H9 (cell line): ENCODE data around the gene TBC1D30. TPM values are rescaled to one million over a fixed set of nuclear protein-coding genes. Genes with fewer than 3 reads are reported as not detected.

ENCODE experiments used
- DNase-seq: peaks from one replicate; pipeline ENCODE4 v3.0.0-alpha.2; 2017
- H2AFZ ChIP-seq: one replicate; pipeline ENCODE4 v1.6.1; 2013; ENCODE audit warnings: mild to moderate bottlenecking, low read length, control low read depth, moderate library complexity
- H2AK5ac ChIP-seq: 2 replicates; pipeline ENCODE4 v1.6.1; 2013; ENCODE audit warnings: low read length, control low read depth, mixed read lengths; ENCODE audit not compliant: insufficient read length
- H2BK120ac ChIP-seq: one replicate; pipeline ENCODE4 v1.6.1; 2013; ENCODE audit warnings: low read depth, mild to moderate bottlenecking, low read length, control low read depth, inconsistent platforms; ENCODE audit not compliant: poor library complexity, severe bottlenecking
- H2BK12ac ChIP-seq: 2 replicates; pipeline ENCODE4 v1.6.1; 2013; ENCODE audit warnings: low read length, control low read depth, mixed read lengths, low read depth; ENCODE audit not compliant: insufficient read length
- H2BK15ac ChIP-seq: 2 replicates; pipeline ENCODE4 v1.6.1; 2013; ENCODE audit warnings: low read depth, low read length, control low read depth
- H2BK20ac ChIP-seq: one replicate; pipeline ENCODE4 v1.6.1; 2013; ENCODE audit warnings: low read depth, mild to moderate bottlenecking, low read length, control low read depth, inconsistent platforms; ENCODE audit not compliant: poor library complexity, severe bottlenecking
- H2BK5ac ChIP-seq: 2 replicates; pipeline ENCODE4 v1.6.1; 2013; ENCODE audit warnings: low read length, control low read depth, mixed read lengths; ENCODE audit not compliant: insufficient read length
- H3K14ac ChIP-seq: 2 replicates; pipeline ENCODE4 v1.6.1; 2013; ENCODE audit warnings: low read length, control low read depth; ENCODE audit not compliant: insufficient read depth
- H3K18ac ChIP-seq: 2 replicates; pipeline ENCODE4 v1.6.1; 2013; ENCODE audit warnings: low read depth, mild to moderate bottlenecking, mixed read lengths, low read length, control low read depth; ENCODE audit not compliant: insufficient read length
- H3K23ac ChIP-seq: 2 replicates; pipeline ENCODE4 v1.6.1; 2013; ENCODE audit warnings: low read length, control low read depth, mixed read lengths, low read depth; ENCODE audit not compliant: insufficient read length
- H3K23me2 ChIP-seq: 2 replicates; pipeline ENCODE4 v1.6.1; 2013; ENCODE audit warnings: low read depth, mild to moderate bottlenecking, mixed read lengths, low read length, control low read depth; ENCODE audit not compliant: insufficient read length, poor library complexity, severe bottlenecking
- H3K27ac ChIP-seq: 2 replicates; pipeline ENCODE4 v1.5.1; 2013; ENCODE audit warnings: low read length, control low read depth, mixed read lengths, low read depth; ENCODE audit not compliant: insufficient read length
- H3K27me3 ChIP-seq: 2 replicates; pipeline ENCODE4 v1.6.1; 2013; ENCODE audit warnings: low read length, control low read depth, inconsistent platforms; ENCODE audit not compliant: insufficient read depth
- H3K4ac ChIP-seq: 2 replicates; pipeline ENCODE4 v1.6.1; 2013; ENCODE audit warnings: low read depth, mild to moderate bottlenecking, control low read depth, inconsistent platforms, low read length, moderate library complexity
- H3K4me1 ChIP-seq: 2 replicates; pipeline ENCODE4 v1.6.1; 2013; ENCODE audit warnings: low read length, control low read depth, inconsistent platforms; ENCODE audit not compliant: insufficient read depth
- H3K4me2 ChIP-seq: 2 replicates; pipeline ENCODE4 v1.6.1; 2013; ENCODE audit warnings: low read length, control low read depth, mixed read lengths; ENCODE audit not compliant: insufficient read length, insufficient read depth
- H3K56ac ChIP-seq: 2 replicates; pipeline ENCODE4 v1.6.1; 2013; ENCODE audit warnings: low read depth, mild to moderate bottlenecking, mixed read lengths, low read length, control low read depth; ENCODE audit not compliant: insufficient read length
- H3K79me1 ChIP-seq: 2 replicates; pipeline ENCODE4 v1.6.1; 2013; ENCODE audit warnings: low read depth, mild to moderate bottlenecking, moderate library complexity, low read length, control low read depth, inconsistent platforms; ENCODE audit not compliant: insufficient read depth, poor library complexity, severe bottlenecking
- H3K79me2 ChIP-seq: 2 replicates; pipeline ENCODE4 v1.6.1; 2013; ENCODE audit warnings: low read length, control low read depth, inconsistent platforms; ENCODE audit not compliant: insufficient read depth
- H3K9ac ChIP-seq: 2 replicates; pipeline ENCODE4 v1.6.1; 2013; ENCODE audit warnings: low read length, control low read depth, mixed read lengths; ENCODE audit not compliant: insufficient read length; ENCODE audit errors: extremely low read depth
- H3K9me3 ChIP-seq: one replicate; pipeline ENCODE4 v1.6.1; 2013; ENCODE audit warnings: low read depth, low read length, inconsistent platforms; ENCODE audit not compliant: control insufficient read depth
- H3T11ph ChIP-seq: one replicate; pipeline ENCODE4 v1.6.1; 2013; ENCODE audit warnings: mild to moderate bottlenecking, low read length, control low read depth, inconsistent platforms
- H4K20me1 ChIP-seq: one replicate; pipeline ENCODE4 v1.6.1; 2013; ENCODE audit not compliant: control insufficient read depth, insufficient read length, insufficient read depth
- H4K5ac ChIP-seq: 2 replicates; pipeline ENCODE4 v1.6.1; 2013; ENCODE audit warnings: low read depth, mild to moderate bottlenecking, mixed read lengths, low read length, control low read depth; ENCODE audit not compliant: insufficient read length
- H4K8ac ChIP-seq: replicated peaks from 2 replicates; pipeline ENCODE4 v1.6.1; 2013; ENCODE audit warnings: low read length, control low read depth, mixed read lengths, low read depth; ENCODE audit not compliant: insufficient read length
- H4K91ac ChIP-seq: 2 replicates; pipeline ENCODE4 v1.6.1; 2013; ENCODE audit warnings: low read depth, mild to moderate bottlenecking, moderate library complexity, mixed read lengths, low read length, control low read depth; ENCODE audit not compliant: insufficient read length
- H3K27ac Mint-ChIP-seq, 3 experiments: 2 replicates in 2 of 3; 3 replicates in 1 of 3; pipeline ENCODE4 v1.8.0; 2020 to 2021; ENCODE audit warnings: mixed read lengths in 3 of 3, mild to moderate bottlenecking in 1 of 3, moderate library complexity in 1 of 3
- H3K27me3 Mint-ChIP-seq: 2 replicates; pipeline ENCODE4 v1.8.0; 2021; ENCODE audit warnings: low read depth, mild to moderate bottlenecking, moderate library complexity, mixed read lengths
- H3K36me3 Mint-ChIP-seq, 3 experiments: 2 replicates in 2 of 3; 3 replicates in 1 of 3; pipeline ENCODE4 v1.8.0; 2020 to 2021; ENCODE audit warnings: low read depth in 3 of 3, mixed read lengths in 3 of 3; ENCODE audit not compliant: insufficient read depth in 1 of 3
- H3K4me1 Mint-ChIP-seq, 2 experiments: 2 replicates each; pipeline ENCODE4 v1.8.0; 2020; ENCODE audit warnings: mixed read lengths in 2 of 2
- H3K4me3 Mint-ChIP-seq, 2 experiments: 2 replicates in 1 of 2; 3 replicates in 1 of 2; pipeline ENCODE4 v1.8.0; 2020 to 2021; ENCODE audit warnings: mild to moderate bottlenecking in 2 of 2, mixed read lengths in 2 of 2, moderate library complexity in 1 of 2
- H3K9me3 Mint-ChIP-seq, 2 experiments: 2 replicates in 1 of 2; 3 replicates in 1 of 2; pipeline ENCODE4 v1.8.0; 2020; ENCODE audit warnings: mild to moderate bottlenecking in 2 of 2, mixed read lengths in 2 of 2, moderate library complexity in 1 of 2
- CTCF ChIP-seq: fragments of 200-600 bp; sonication (generic); conservative IDR thresholded peaks from 3 replicates; pipeline ENCODE4 v1.8.0; 2021; ENCODE audit warnings: antibody characterized with exemption, mild to moderate bottlenecking
- WGBS: extraction: QIAGEN DNeasy Blood & Tissue Kit; methylation state at CpG from one replicate; pipeline ENCODE4 v1.1.7; 2013; ENCODE audit warnings: missing lambda C conversion rate, low lambda C conversion rate, mixed read lengths; ENCODE audit not compliant: insufficient read length; ENCODE audit errors: extremely low coverage; 5-methylcytosine and 5-hydroxymethylcytosine counted together
- total RNA-seq: library from RNA; stranded (reverse); gene quantifications from 2 replicates; pipeline ENCODE4 v1.2.1, GENCODE V29; 2021

The TBC1D30 gene
- total RNA-seq, 1 experiment from 2014 or later = 1.6 TPM

GRCh38 chr12:64785838-64786237, 38.6 kb upstream of the TBC1D30 start:
- Histone ChIP-seq H3K14ac (no peak overlapping the region), H3K27ac (no peak overlapping the region), H4K5ac (no peak overlapping the region), H3K18ac (no peak overlapping the region), H3K4me1 (peaks cover 2% of the 10 kb centered on the region; the same call in 1 of the 2 replicates), H4K91ac (no peak overlapping the region), H2BK120ac (no peak overlapping the region), H2BK5ac (no peak overlapping the region), H3K23me2 (peaks cover 6% of the 10 kb centered on the region), H3K4me2 (no peak overlapping the region), H3K79me2 (no peaks in the 10 kb centered on the region), H4K20me1 (no peaks in the 10 kb centered on the region), H3K27me3 (peaks cover 7% of the 10 kb centered on the region; the same call in 1 of the 2 replicates), H2BK12ac (no peak overlapping the region), H3K79me1 (no peaks in the 10 kb centered on the region), H3K4ac (no peak overlapping the region), H2BK20ac (no peak overlapping the region), H4K8ac (no peak overlapping the region), H2BK15ac (no peak overlapping the region), H3K56ac (no peak overlapping the region), H3T11ph (no peak overlapping the region), H3K9ac (no peak overlapping the region), H3K23ac (no peak overlapping the region), H2AK5ac (no peak overlapping the region), H2AFZ (no peak overlapping the region), H3K9me3 (no peaks in the 10 kb centered on the region)
- Mint-ChIP-seq H3K4me1 (peaks cover 16 to 17% of the 10 kb centered on the region in 2 experiments), H3K27me3 (peaks cover 34% of the 10 kb centered on the region), H3K9me3 (no peaks in the 10 kb centered on the region), H3K27ac (no peak overlapping the region), H3K4me3 (no peak overlapping the region), H3K36me3 (no peaks in the 10 kb centered on the region)
- WGBS = no CpG with 5 or more reads among the region's 6 CpGs
- no peak for DNase-seq
- no peak for TF ChIP-seq CTCF
